T-helper 2 cell treated with Interferon-gamma antibody and Interleukin-4, amounts not matched to agents 5 μg/mL and 100 μg/mL, for 36 hours (primary cell): Measurements from ENCODE around the gene SRSF7.
"Not testable (repeated sequence)": the region's sequence is repeated elsewhere in the genome, so short reads cannot be mapped to it uniquely, and the experiment has no call there.

Experiments
- DNase-seq: peaks from one replicate; pipeline ENCODE4 v3.0.0; 2021; ENCODE audit warnings: low spot score
- H3K27ac Mint-ChIP-seq: one replicate; pipeline ENCODE4 v1.8.0; 2021; ENCODE audit warnings: mild to moderate bottlenecking, mixed read lengths
- H3K27me3 Mint-ChIP-seq: one replicate; pipeline ENCODE4 v1.8.0; 2021; ENCODE audit warnings: low read depth, mixed read lengths
- H3K36me3 Mint-ChIP-seq: one replicate; pipeline ENCODE4 v1.8.0; 2021; ENCODE audit warnings: low read depth, mixed read lengths
- H3K4me1 Mint-ChIP-seq: one replicate; pipeline ENCODE4 v1.8.0; 2021; ENCODE audit warnings: low read depth, mixed read lengths
- H3K4me3 Mint-ChIP-seq: one replicate; pipeline ENCODE4 v1.8.0; 2022; ENCODE audit warnings: mild to moderate bottlenecking, moderate library complexity, mixed read lengths
- H3K9me3 Mint-ChIP-seq: one replicate; pipeline ENCODE4 v1.8.0; 2021; ENCODE audit warnings: mixed read lengths

Gene SRSF7

GRCh38 chr2:38711558-38711957, 39.6 kb downstream of the SRSF7 start:
- no peak for DNase-seq

GRCh38 chr2:38709567-38710194, 41.5 kb downstream of the SRSF7 start:
- peak; percentile 29 for DNase-seq
- Mint-ChIP-seq H3K36me3 (peaks cover 53% of the 10 kb centered on the region), H3K4me3 (peak overlapping the region; percentile 77), H3K9me3 (peaks cover 5% of the 10 kb centered on the region), H3K27me3 (no peaks in the 10 kb centered on the region), H3K27ac (peak overlapping the region; percentile 86), H3K4me1 (peaks cover 54% of the 10 kb centered on the region)

More at GRCh38 chr2:38711558-38711957, 39.6 kb downstream of the SRSF7 start:
- Mint-ChIP-seq H3K9me3 (peaks cover 5% of the 10 kb centered on the region), H3K36me3 (peaks cover 52% of the 10 kb centered on the region), H3K27me3 (no peaks in the 10 kb centered on the region), H3K4me3 (no peak overlapping the region), H3K4me1 (peaks cover 57% of the 10 kb centered on the region), H3K27ac (peak overlapping the region; percentile 0)

GRCh38 chr2:38708900-38709566, 42.1 kb downstream of the SRSF7 start:
- peaks cover 51% of the 10 kb centered on the region for H3K4me1 Mint-ChIP-seq
- H3K9me3 Mint-ChIP-seq, result peaks cover 5% of the 10 kb centered on the region
- H3K27ac Mint-ChIP-seq, result peak overlapping the region; percentile 86
- H3K27me3 Mint-ChIP-seq, result no peaks in the 10 kb centered on the region
- DNase-seq, result no peak
- H3K36me3 Mint-ChIP-seq, result peaks cover 48% of the 10 kb centered on the region
- peak overlapping the region; percentile 77 for H3K4me3 Mint-ChIP-seq

DNA sequence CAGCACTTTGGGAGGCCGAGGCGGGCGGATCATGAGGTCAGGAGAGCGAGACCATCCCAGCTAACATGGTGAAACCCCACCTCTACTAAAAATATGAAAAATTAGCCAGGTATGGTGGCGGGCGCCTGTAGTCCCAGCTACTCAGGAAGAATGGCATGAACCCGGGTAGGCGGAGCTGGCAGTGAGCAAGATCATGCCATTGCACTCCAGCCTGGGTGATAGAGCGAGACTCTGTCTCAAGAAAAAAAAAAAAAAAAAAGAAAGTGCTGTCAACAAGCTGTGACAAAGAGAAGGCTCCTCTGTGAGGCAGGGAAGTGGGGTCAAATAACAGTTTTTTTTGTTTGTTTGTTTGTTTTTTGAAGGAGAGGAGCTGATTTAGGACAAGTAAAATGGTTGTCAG, 42.7 kb downstream of the SRSF7 start:
- DNase-seq, H3K27me3 Mint-ChIP-seq, H3K9me3 Mint-ChIP-seq: not testable (repeated sequence)
- H3K4me3 Mint-ChIP-seq, result peak overlapping the region; percentile 77
- H3K4me1 Mint-ChIP-seq, result peaks cover 50% of the 10 kb centered on the region
- H3K27ac Mint-ChIP-seq, result peak overlapping the region; percentile 86
- peaks cover 47% of the 10 kb centered on the region for H3K36me3 Mint-ChIP-seq

DNA sequence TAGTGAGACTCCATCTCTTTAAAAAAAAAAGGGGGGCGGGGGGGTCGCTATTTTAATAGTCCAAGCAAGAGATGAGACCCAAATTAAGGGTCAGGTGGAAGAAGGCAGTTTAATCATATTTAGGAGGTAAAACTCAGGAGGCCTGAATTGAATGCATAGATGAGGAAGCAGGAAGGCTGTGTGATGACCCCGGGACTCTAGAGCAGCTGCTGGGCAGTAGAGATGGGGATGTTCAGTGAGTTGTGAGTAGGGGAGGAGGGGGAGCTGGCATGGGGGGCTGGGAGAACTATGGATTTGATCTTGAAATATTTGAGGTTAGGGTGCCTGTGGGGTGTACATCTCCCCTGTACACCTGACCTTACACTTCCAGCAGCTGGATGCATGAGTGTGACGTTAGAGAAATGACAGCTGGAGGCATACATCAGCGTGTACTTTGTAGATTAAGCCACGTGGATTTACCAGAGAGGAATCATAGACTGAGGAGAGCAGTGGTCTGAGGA, 44.3 kb downstream of the SRSF7 start:
- Mint-ChIP-seq H3K9me3 (peaks cover 5% of the 10 kb centered on the region), H3K27me3 (no peaks in the 10 kb centered on the region), H3K27ac (peak overlapping the region; percentile 6), H3K36me3 (peaks cover 42% of the 10 kb centered on the region), H3K4me3 (no peak overlapping the region), H3K4me1 (peaks cover 45% of the 10 kb centered on the region)
- DNase-seq, result no peak

DNA sequence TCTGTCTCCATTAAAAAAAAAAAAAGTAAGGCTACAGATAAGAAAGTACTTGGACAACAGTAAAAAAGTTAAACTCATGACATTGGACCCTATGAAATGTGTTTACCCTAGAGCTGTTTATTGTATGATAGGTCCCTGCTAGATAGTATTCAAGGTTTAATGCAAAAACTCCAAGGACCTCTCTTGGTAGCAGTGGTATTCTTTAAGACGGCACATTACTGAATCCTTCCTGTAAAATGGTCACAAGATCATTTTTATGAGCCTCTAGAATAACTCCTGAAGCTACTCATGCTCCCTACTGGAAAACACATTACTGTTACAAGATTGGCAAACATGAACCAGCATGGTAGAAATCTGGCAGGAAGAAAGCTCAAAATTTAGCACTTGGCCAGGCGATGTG, 46.5 kb downstream of the SRSF7 start:
- Mint-ChIP-seq H3K27me3 (no peaks in the 10 kb centered on the region), H3K27ac (peak overlapping the region; percentile 23), H3K9me3 (no peaks in the 10 kb centered on the region), H3K36me3 (peaks cover 36% of the 10 kb centered on the region), H3K4me3 (no peak overlapping the region), H3K4me1 (peaks cover 55% of the 10 kb centered on the region)
- no peak for DNase-seq

DNA sequence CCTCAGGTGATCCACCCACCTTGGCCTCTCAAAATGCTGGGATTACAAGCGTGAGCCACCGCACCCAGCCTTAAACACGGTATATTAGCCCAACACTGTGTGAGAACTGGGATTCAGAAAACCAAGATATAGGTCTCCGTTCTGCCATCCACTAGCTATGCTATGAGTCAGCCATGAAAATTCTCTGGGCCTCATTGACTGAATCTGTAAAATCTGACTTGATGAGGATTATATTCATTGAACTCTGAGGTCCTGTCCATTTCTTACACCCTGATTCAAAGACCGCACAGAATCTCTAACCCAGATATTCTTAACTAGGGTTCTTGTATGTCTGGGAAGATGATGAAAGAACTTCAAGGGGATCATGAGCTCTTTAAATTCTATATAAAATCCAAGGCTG, 47.8 kb downstream of the SRSF7 start:
- not testable (repeated sequence) for H3K27ac Mint-ChIP-seq, H3K9me3 Mint-ChIP-seq, H3K4me3 Mint-ChIP-seq, DNase-seq, H3K27me3 Mint-ChIP-seq
- Mint-ChIP-seq H3K36me3 (peaks cover 32% of the 10 kb centered on the region), H3K4me1 (peaks cover 48% of the 10 kb centered on the region)

GRCh38 chr2:38702413-38702812, 48.7 kb downstream of the SRSF7 start:
- Mint-ChIP-seq H3K27me3 (no peaks in the 10 kb centered on the region), H3K9me3 (no peaks in the 10 kb centered on the region), H3K36me3 (peaks cover 38% of the 10 kb centered on the region), H3K4me3 (peak overlapping the region; percentile 30), H3K27ac (peak overlapping the region; percentile 44), H3K4me1 (peaks cover 49% of the 10 kb centered on the region)
- DNase-seq, result no peak

DNA sequence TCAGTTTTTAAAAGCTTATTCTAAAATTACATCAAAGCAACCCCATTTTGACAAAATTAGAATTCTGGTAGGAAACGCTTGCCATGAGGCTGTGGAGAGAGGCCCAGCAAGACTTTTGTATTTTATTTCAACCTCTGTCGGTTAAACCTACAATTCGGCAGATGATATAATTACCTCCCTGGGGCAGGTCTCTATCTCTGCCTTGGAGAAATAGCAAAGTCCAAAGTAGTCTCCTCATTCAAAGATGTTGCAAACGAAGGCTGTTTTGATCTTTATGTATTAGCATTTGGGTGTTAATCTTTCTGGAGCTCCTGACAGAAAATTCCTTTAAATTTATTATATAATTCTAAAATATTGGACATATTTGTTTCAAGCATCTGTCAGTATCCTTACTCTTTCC, 49.6 kb downstream of the SRSF7 start:
- peak overlapping the region; percentile 46 for H3K4me3 Mint-ChIP-seq
- H3K4me1 Mint-ChIP-seq, result peaks cover 47% of the 10 kb centered on the region
- peaks cover 46% of the 10 kb centered on the region for H3K36me3 Mint-ChIP-seq

GRCh38 chr2:38700881-38701458, 50.2 kb downstream of the SRSF7 start:
- peaks cover 49% of the 10 kb centered on the region for H3K36me3 Mint-ChIP-seq
- peak overlapping the region; percentile 85 for H3K27ac Mint-ChIP-seq
- peaks cover 49% of the 10 kb centered on the region for H3K4me1 Mint-ChIP-seq
- H3K27me3 Mint-ChIP-seq, result no peaks in the 10 kb centered on the region
- no peak for DNase-seq
- H3K9me3 Mint-ChIP-seq, result no peaks in the 10 kb centered on the region
- H3K4me3 Mint-ChIP-seq, result peak overlapping the region; percentile 71

More for the DNA sequence above, 49.6 kb downstream of the SRSF7 start:
- no peaks in the 10 kb centered on the region for H3K9me3 Mint-ChIP-seq
- no peak for DNase-seq
- no peaks in the 10 kb centered on the region for H3K27me3 Mint-ChIP-seq
- peak overlapping the region; percentile 73 for H3K27ac Mint-ChIP-seq

- peak overlapping the region; percentile 85 for H3K27ac Mint-ChIP-seq
- peaks cover 47% of the 10 kb centered on the region for H3K36me3 Mint-ChIP-seq
- no peaks in the 10 kb centered on the region for H3K27me3 Mint-ChIP-seq
- H3K4me1 Mint-ChIP-seq, result peaks cover 48% of the 10 kb centered on the region
- H3K9me3 Mint-ChIP-seq, result no peaks in the 10 kb centered on the region
- DNase-seq, result no peak
- peak overlapping the region; percentile 71 for H3K4me3 Mint-ChIP-seq
Observed at GRCh38 chr2:38700113-38700785, 50.9 kb downstream of the SRSF7 start.

GRCh38 chr2:38698467-38699003, 52.6 kb downstream of the SRSF7 start:
- H3K36me3 Mint-ChIP-seq, result peaks cover 48% of the 10 kb centered on the region
- H3K9me3 Mint-ChIP-seq, result no peaks in the 10 kb centered on the region
- no peaks in the 10 kb centered on the region for H3K27me3 Mint-ChIP-seq
- H3K27ac Mint-ChIP-seq, result no peak overlapping the region
- no peak for DNase-seq
- peaks cover 55% of the 10 kb centered on the region for H3K4me1 Mint-ChIP-seq
- H3K4me3 Mint-ChIP-seq, result no peak overlapping the region

- DNase-seq, result no peak
- H3K4me1 Mint-ChIP-seq, result peaks cover 63% of the 10 kb centered on the region
- H3K4me3 Mint-ChIP-seq, result peak overlapping the region; percentile 40
- H3K36me3 Mint-ChIP-seq, result peaks cover 52% of the 10 kb centered on the region
- peak overlapping the region; percentile 68 for H3K27ac Mint-ChIP-seq
- H3K9me3 Mint-ChIP-seq, result no peaks in the 10 kb centered on the region
- no peaks in the 10 kb centered on the region for H3K27me3 Mint-ChIP-seq
Observed at GRCh38 chr2:38697116-38697840, 53.9 kb downstream of the SRSF7 start.
